ENCODE results near the gene MAG. TPM values are rescaled to one million over a fixed set of nuclear protein-coding genes. Genes with fewer than 3 reads are reported as not detected.

MAG gene
- total RNA-seq, 1 experiment from 2014 or later, result not detected

- H4K20me1 ChIP-seq (ENCODE audit: control insufficient read depth, insufficient read depth, insufficient read length), result no peaks in the 10 kb centered on the region
- no peak overlapping the region for H3K4me2 ChIP-seq (ENCODE audit: insufficient read depth, insufficient read length, low read length)
- H3K4me1 Mint-ChIP-seq, result peaks cover 0 to 6% of the 10 kb centered on the region in 2 experiments; a peak in 2 of 4 replicates
- H2AK5ac ChIP-seq (ENCODE audit: insufficient read length, low read length), result no peak overlapping the region
- WGBS (ENCODE audit: extremely low coverage, insufficient read length, low lambda C conversion rate), result no CpG with 5 or more reads among the region's 45 CpGs
- peak overlapping the region in 1 of 3 experiments; percentile 27; a peak in 1 of 7 replicates for H3K27ac Mint-ChIP-seq
- no peak overlapping the region for H2BK12ac ChIP-seq (ENCODE audit: insufficient read length, low read depth, low read length)
- no peaks in the 10 kb centered on the region for H3K23me2 ChIP-seq (ENCODE audit: insufficient read length, low read depth, low read length, poor library complexity, severe bottlenecking)
- H3K79me2 ChIP-seq (ENCODE audit: insufficient read depth, low read length), result no peaks in the 10 kb centered on the region
- no peak overlapping the region for H3K4ac ChIP-seq (ENCODE audit: low read depth, low read length)
- no peak overlapping the region for H2BK15ac ChIP-seq (ENCODE audit: low read depth, low read length)
- no peak overlapping the region for H3K18ac ChIP-seq (ENCODE audit: insufficient read length, low read depth, low read length)
- H3K9ac ChIP-seq (ENCODE audit: extremely low read depth, insufficient read length, low read length), result no peak overlapping the region
- H3K27me3 ChIP-seq (ENCODE audit: insufficient read depth, low read length), result no peaks in the 10 kb centered on the region
- no peaks in the 10 kb centered on the region for H3K9me3 ChIP-seq (ENCODE audit: control insufficient read depth, low read depth, low read length)
- H2BK120ac ChIP-seq (ENCODE audit: low read depth, low read length, poor library complexity, severe bottlenecking), result no peak overlapping the region
- no peak overlapping the region for H3K14ac ChIP-seq (ENCODE audit: insufficient read depth, low read length)
- no peak overlapping the region for H4K8ac ChIP-seq (replicated peaks; ENCODE audit: insufficient read length, low read depth, low read length)
- H3K36me3 Mint-ChIP-seq (ENCODE audit: insufficient read depth in 1 of 3, low read depth in 3 of 3), result peaks cover 11 to 47% (median 44%) of the 10 kb centered on the region in 3 experiments; a peak in 6 of 7 replicates
- H3K56ac ChIP-seq (ENCODE audit: insufficient read length, low read depth, low read length), result no peak overlapping the region
- no peak overlapping the region for H3T11ph ChIP-seq (ENCODE audit: low read length)
- TF ChIP-seq CTCF (conservative IDR thresholded peaks at IDR 0.05), result no peak
- no peaks in the 10 kb centered on the region for H3K79me1 ChIP-seq (ENCODE audit: insufficient read depth, low read depth, low read length, poor library complexity, severe bottlenecking)
- no peak overlapping the region for H2AFZ ChIP-seq (ENCODE audit: low read length)
- H4K5ac ChIP-seq (ENCODE audit: insufficient read length, low read depth, low read length), result no peak overlapping the region
- no peak overlapping the region for H4K91ac ChIP-seq (ENCODE audit: insufficient read length, low read depth, low read length)
- H2BK5ac ChIP-seq (ENCODE audit: insufficient read length, low read length), result no peak overlapping the region
- H3K9me3 Mint-ChIP-seq, result no peaks in the 10 kb centered on the region
- no peak overlapping the region for H3K27ac ChIP-seq (ENCODE audit: insufficient read length, low read depth, low read length)
- H3K4me1 ChIP-seq (ENCODE audit: insufficient read depth, low read length), result no peaks in the 10 kb centered on the region
- no peak overlapping the region for H3K23ac ChIP-seq (ENCODE audit: insufficient read length, low read depth, low read length)
- H3K27me3 Mint-ChIP-seq (ENCODE audit: low read depth), result peaks cover 18% of the 10 kb centered on the region
- H3K4me3 Mint-ChIP-seq, result no peak overlapping the region
- H2BK20ac ChIP-seq (ENCODE audit: low read depth, low read length, poor library complexity, severe bottlenecking), result no peak overlapping the region
- no peak for DNase-seq
Measured at GRCh38 chr19:35278578-35279284, 13.2 kb upstream of the MAG start.

Data from H9 (cell line).